ENCODE results near the gene GARIN5B.

GARIN5B gene

DNA sequence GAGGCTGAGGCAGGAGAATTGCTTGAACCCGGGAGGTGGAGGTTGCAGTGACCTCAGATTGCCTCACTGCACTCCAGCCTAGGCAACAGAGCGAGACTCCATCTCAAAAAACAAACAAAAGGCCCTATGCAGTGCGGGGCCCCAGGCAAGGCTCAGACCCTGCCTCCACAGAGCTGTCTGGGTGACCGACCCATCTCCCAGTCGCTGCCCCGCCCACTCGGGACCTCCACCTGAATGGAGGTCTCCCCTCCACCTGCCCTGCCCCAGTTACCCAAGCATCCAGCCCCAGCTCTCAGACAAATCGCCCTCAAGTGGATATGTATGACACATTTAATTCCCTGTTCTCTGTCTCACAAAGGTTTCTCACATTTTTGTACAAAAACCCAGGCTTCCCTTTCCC lies 2.2 kb upstream of the GARIN5B start:
- WGBS (ENCODE audit: extremely low coverage, insufficient coverage, insufficient read length), result no CpG with 5 or more reads among the region's 8 CpGs
- Histone ChIP-seq H3K23ac (ENCODE audit: low read length) (no peak overlapping the region), H2BK120ac (ENCODE audit: insufficient read depth, low read length, poor library complexity) (no peak overlapping the region), H4K91ac (ENCODE audit: low read depth, low read length) (no peak overlapping the region), H3K18ac (ENCODE audit: low read length) (no peak overlapping the region), H3K27ac (ENCODE audit: low read depth, low read length) (no peak overlapping the region), H3K4me2 (ENCODE audit: low read length) (no peak overlapping the region), H3K27me3 (ENCODE audit: insufficient read depth, low read length) (no peaks in the 10 kb centered on the region), H2BK5ac (ENCODE audit: low read depth, low read length, poor library complexity) (no peak overlapping the region), H3K79me2 (ENCODE audit: control insufficient read depth, insufficient read depth, low read length, poor library complexity) (peaks cover 10% of the 10 kb centered on the region), H3K9me3 (ENCODE audit: insufficient read depth, low read depth, low read length) (no peaks in the 10 kb centered on the region), H3K4me1 (ENCODE audit: control insufficient read depth in 1 of 2, insufficient read depth in 2 of 2, low read length in 2 of 2) (peaks cover 8 to 9% of the 10 kb centered on the region in 2 experiments), H2BK12ac (ENCODE audit: low read length) (no peak overlapping the region), H4K8ac (ENCODE audit: low read depth, low read length) (no peak overlapping the region), H3K9ac (ENCODE audit: low read length) (no peak overlapping the region), H3K4ac (ENCODE audit: low read depth, low read length) (no peak overlapping the region), H3K4me3 (ENCODE audit: low read depth, low read length) (no peak overlapping the region), H2AFZ (ENCODE audit: insufficient read depth, low read length, poor library complexity) (no peak overlapping the region), H3K79me1 (ENCODE audit: low read length) (peaks cover 18% of the 10 kb centered on the region), H3K36me3 (ENCODE audit: control insufficient read depth in 1 of 2, insufficient read depth in 2 of 2, low read length in 2 of 2) (peaks cover 21 to 25% of the 10 kb centered on the region in 2 experiments), H2AK5ac (ENCODE audit: low read length) (no peak overlapping the region), H4K12ac (ENCODE audit: low read depth, low read length) (no peak overlapping the region), H3K14ac (ENCODE audit: low read length) (no peak overlapping the region)
- DNase-seq, result no peak

DNA sequence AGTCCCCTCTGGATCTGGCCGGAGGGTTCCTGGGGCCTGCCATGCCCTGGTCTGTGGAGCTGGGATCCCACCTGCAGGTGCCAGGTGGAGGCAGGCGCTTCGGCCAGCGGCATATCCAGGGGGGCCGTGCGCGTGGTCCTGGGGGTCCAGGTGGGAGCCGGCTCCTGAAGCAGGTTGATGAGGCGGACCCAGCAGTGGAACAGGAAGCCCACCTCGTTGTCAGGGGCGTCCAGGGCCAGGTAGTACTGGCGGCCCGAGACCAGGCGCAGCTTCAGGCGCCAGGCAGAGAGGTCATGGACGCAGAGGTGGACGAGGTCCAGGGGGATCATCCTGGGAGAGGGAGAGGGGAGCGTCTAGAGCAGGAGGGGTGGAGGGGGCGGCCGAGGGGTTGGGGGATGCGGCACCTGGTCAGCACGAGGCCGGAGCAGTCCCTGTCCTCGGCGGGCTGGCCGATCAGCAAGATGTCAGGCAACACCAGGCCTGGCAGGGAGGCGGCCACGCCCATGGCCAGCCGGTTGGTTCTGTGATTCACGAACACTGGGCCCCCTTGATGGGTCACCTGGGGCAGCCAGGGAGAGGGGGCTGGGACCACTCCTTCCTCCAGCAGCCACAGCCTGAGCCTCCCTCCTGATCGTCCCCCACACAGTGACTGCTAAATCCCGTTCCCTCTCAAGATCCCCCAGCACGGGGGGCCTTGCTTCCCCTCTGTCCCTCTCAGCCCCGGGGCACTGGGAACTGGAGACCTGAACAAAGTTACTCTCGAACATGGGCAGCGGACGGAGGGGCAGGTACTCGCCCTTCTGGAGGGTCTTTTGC lies 678 bp downstream of the GARIN5B start:
- H3K79me2 ChIP-seq (ENCODE audit: control insufficient read depth, insufficient read depth, low read length, poor library complexity), result no peaks in the 10 kb centered on the region
- peaks cover 3% of the 10 kb centered on the region for H3K79me1 ChIP-seq (ENCODE audit: low read length)
- H3K23ac ChIP-seq (ENCODE audit: low read length), result no peak overlapping the region
- no peak overlapping the region for H3K4me3 ChIP-seq (ENCODE audit: low read depth, low read length)
- no peak overlapping the region for H3K14ac ChIP-seq (ENCODE audit: low read length)
- H3K4me1 ChIP-seq (ENCODE audit: control insufficient read depth in 1 of 2, insufficient read depth in 2 of 2, low read length in 2 of 2), result peaks cover 3 to 5% of the 10 kb centered on the region in 2 experiments
- no peak overlapping the region for H2AFZ ChIP-seq (ENCODE audit: insufficient read depth, low read length, poor library complexity)
- no peak overlapping the region for H2AK5ac ChIP-seq (ENCODE audit: low read length)
- H4K8ac ChIP-seq (ENCODE audit: low read depth, low read length), result peak overlapping the region; percentile 17
- H3K4me2 ChIP-seq (ENCODE audit: low read length), result no peak overlapping the region
- peak overlapping the region; percentile 8 for H2BK12ac ChIP-seq (ENCODE audit: low read length)
- no peak overlapping the region for H3K27ac ChIP-seq (ENCODE audit: low read depth, low read length)
- H2BK5ac ChIP-seq (ENCODE audit: low read depth, low read length, poor library complexity), result no peak overlapping the region
- no peak for DNase-seq
- no peak overlapping the region for H4K12ac ChIP-seq (ENCODE audit: low read depth, low read length)
- no peak overlapping the region for H2BK120ac ChIP-seq (ENCODE audit: insufficient read depth, low read length, poor library complexity)
- peak overlapping the region; percentile 36 for H4K91ac ChIP-seq (ENCODE audit: low read depth, low read length)
- WGBS (ENCODE audit: extremely low coverage, insufficient coverage, insufficient read length), result no CpG with 5 or more reads among the region's 38 CpGs
- no peak overlapping the region for H3K4ac ChIP-seq (ENCODE audit: low read depth, low read length)
- no peak overlapping the region for H3K18ac ChIP-seq (ENCODE audit: low read length)
- no peak overlapping the region for H3K9ac ChIP-seq (ENCODE audit: low read length)
- no peaks in the 10 kb centered on the region for H3K27me3 ChIP-seq (ENCODE audit: insufficient read depth, low read length)
- H3K36me3 ChIP-seq (ENCODE audit: control insufficient read depth in 1 of 2, insufficient read depth in 2 of 2, low read length in 2 of 2), result peaks cover 15 to 18% of the 10 kb centered on the region in 2 experiments
- H3K9me3 ChIP-seq (ENCODE audit: insufficient read depth, low read depth, low read length), result no peaks in the 10 kb centered on the region

DNA sequence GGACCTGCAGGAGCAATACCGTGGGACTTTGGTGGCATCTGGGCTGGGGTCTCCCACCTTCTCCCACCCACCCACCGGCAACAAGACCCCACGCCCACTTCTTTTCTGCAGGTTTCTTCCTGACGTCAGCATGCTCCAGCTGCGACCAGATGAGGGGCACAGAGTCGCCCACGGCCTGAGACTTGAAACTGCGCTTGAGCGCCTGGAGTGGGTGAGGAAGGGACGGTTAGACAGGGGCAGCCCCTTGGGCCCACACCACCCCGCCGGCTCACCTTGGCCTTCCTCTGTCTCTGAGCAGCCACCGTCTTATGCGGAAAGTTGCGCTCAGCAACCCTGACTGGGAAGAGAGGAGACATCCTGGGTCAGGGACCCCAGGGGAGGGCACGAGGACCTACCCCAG lies 2.2 kb downstream of the GARIN5B start:
- no CpG with 5 or more reads among the region's 16 CpGs for WGBS (ENCODE audit: extremely low coverage, insufficient coverage, insufficient read length)
- H2BK12ac ChIP-seq (ENCODE audit: low read length), result no peak overlapping the region
- H3K18ac ChIP-seq (ENCODE audit: low read length), result no peak overlapping the region
- peaks cover 3% of the 10 kb centered on the region for H3K79me1 ChIP-seq (ENCODE audit: low read length)
- no peaks in the 10 kb centered on the region for H3K27me3 ChIP-seq (ENCODE audit: insufficient read depth, low read length)
- H3K27ac ChIP-seq (ENCODE audit: low read depth, low read length), result no peak overlapping the region
- H3K4me1 ChIP-seq (ENCODE audit: control insufficient read depth in 1 of 2, insufficient read depth in 2 of 2, low read length in 2 of 2), result peaks cover 3 to 5% of the 10 kb centered on the region in 2 experiments
- no peak overlapping the region for H3K9ac ChIP-seq (ENCODE audit: low read length)
- H2AFZ ChIP-seq (ENCODE audit: insufficient read depth, low read length, poor library complexity), result no peak overlapping the region
- H4K91ac ChIP-seq (ENCODE audit: low read depth, low read length), result no peak overlapping the region
- H3K4me2 ChIP-seq (ENCODE audit: low read length), result no peak overlapping the region
- H2AK5ac ChIP-seq (ENCODE audit: low read length), result no peak overlapping the region
- H3K23ac ChIP-seq (ENCODE audit: low read length), result no peak overlapping the region
- no peak overlapping the region for H3K4ac ChIP-seq (ENCODE audit: low read depth, low read length)
- peaks cover 5 to 6% of the 10 kb centered on the region in 2 experiments for H3K36me3 ChIP-seq (ENCODE audit: control insufficient read depth in 1 of 2, insufficient read depth in 2 of 2, low read length in 2 of 2)
- no peak overlapping the region for H4K12ac ChIP-seq (ENCODE audit: low read depth, low read length)
- no peak overlapping the region for H2BK5ac ChIP-seq (ENCODE audit: low read depth, low read length, poor library complexity)
- H3K79me2 ChIP-seq (ENCODE audit: control insufficient read depth, insufficient read depth, low read length, poor library complexity), result no peaks in the 10 kb centered on the region
- no peak overlapping the region for H4K8ac ChIP-seq (ENCODE audit: low read depth, low read length)
- DNase-seq, result no peak
- no peak overlapping the region for H3K14ac ChIP-seq (ENCODE audit: low read length)
- no peak overlapping the region for H2BK120ac ChIP-seq (ENCODE audit: insufficient read depth, low read length, poor library complexity)
- H3K9me3 ChIP-seq (ENCODE audit: insufficient read depth, low read depth, low read length), result no peaks in the 10 kb centered on the region
- H3K4me3 ChIP-seq (ENCODE audit: low read depth, low read length), result no peak overlapping the region

DNA sequence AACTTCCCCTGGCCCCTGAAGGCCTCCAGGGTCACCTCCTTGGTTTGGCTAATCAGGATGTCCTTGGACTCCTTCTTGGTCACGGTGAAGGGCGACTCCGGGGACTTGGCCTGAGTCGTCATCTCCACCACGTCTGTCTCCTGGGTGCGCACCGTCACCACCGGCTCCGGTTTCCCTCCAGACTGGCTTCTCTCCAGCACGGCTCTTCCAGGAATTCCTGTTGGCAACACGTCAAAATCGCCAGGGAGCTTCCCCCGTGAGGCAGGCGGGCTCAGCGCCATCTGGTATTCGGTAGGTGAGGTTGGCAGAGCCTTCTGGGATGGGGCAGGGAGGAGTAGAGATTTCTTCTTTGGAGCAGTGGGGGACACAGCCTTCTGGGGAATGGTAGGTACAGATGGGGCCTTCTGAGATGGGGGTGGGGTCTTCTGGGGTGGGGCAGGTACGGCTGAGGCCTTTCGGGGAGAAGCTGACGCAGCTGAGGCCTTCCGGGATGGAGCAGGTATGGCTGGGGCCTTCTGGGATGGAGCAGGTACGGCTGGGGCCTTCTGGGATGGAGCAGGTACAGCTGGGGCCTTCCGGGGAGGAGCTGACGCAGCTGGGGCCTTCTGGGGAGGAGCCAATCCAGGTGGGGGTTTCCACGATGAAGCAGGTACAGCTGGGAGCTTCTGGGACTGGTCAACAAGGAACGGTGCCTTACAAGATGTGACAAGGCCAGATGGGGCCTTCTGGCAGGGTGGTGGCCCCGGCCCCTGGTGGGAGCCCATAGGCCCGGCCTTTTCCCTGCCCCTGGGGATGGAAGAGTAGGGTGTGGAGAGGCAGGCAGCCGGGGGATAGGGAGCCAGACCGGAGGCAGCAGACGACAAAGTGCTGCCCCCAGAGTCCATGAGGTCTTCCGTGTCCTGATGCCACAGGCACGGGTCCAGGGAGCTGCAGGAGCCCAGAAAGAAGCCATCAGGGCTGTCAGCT lies 3.8 kb downstream of the GARIN5B start:
- no peak overlapping the region for H2AFZ ChIP-seq (ENCODE audit: insufficient read depth, low read length, poor library complexity)
- H3K4me3 ChIP-seq (ENCODE audit: low read depth, low read length), result no peak overlapping the region
- no peaks in the 10 kb centered on the region for H3K79me2 ChIP-seq (ENCODE audit: control insufficient read depth, insufficient read depth, low read length, poor library complexity)
- peaks cover 5 to 12% of the 10 kb centered on the region in 2 experiments for H3K4me1 ChIP-seq (ENCODE audit: control insufficient read depth in 1 of 2, insufficient read depth in 2 of 2, low read length in 2 of 2)
- no peak overlapping the region for H3K4me2 ChIP-seq (ENCODE audit: low read length)
- H2AK5ac ChIP-seq (ENCODE audit: low read length), result no peak overlapping the region
- WGBS (ENCODE audit: extremely low coverage, insufficient coverage, insufficient read length), result no CpG with 5 or more reads among the region's 32 CpGs
- no peak overlapping the region for H3K27ac ChIP-seq (ENCODE audit: low read depth, low read length)
- H2BK12ac ChIP-seq (ENCODE audit: low read length), result no peak overlapping the region
- H3K9ac ChIP-seq (ENCODE audit: low read length), result no peak overlapping the region
- no peak overlapping the region for H2BK5ac ChIP-seq (ENCODE audit: low read depth, low read length, poor library complexity)
- H3K14ac ChIP-seq (ENCODE audit: low read length), result no peak overlapping the region
- no peak overlapping the region for H4K91ac ChIP-seq (ENCODE audit: low read depth, low read length)
- H4K8ac ChIP-seq (ENCODE audit: low read depth, low read length), result no peak overlapping the region
- H3K79me1 ChIP-seq (ENCODE audit: low read length), result peaks cover 3% of the 10 kb centered on the region
- peaks cover 4% of the 10 kb centered on the region for H3K27me3 ChIP-seq (ENCODE audit: insufficient read depth, low read length)
- no peak overlapping the region for H2BK120ac ChIP-seq (ENCODE audit: insufficient read depth, low read length, poor library complexity)
- H3K9me3 ChIP-seq (ENCODE audit: insufficient read depth, low read depth, low read length), result peaks cover 1% of the 10 kb centered on the region
- no peaks in the 10 kb centered on the region for H3K36me3 ChIP-seq (ENCODE audit: control insufficient read depth in 1 of 2, insufficient read depth in 2 of 2, low read length in 2 of 2)
- no peak overlapping the region for H3K23ac ChIP-seq (ENCODE audit: low read length)
- no peak overlapping the region for H3K18ac ChIP-seq (ENCODE audit: low read length)
- H4K12ac ChIP-seq (ENCODE audit: low read depth, low read length), result no peak overlapping the region
- DNase-seq, result no peak
- H3K4ac ChIP-seq (ENCODE audit: low read depth, low read length), result no peak overlapping the region
